ENCODE results near the gene ATP2A2.
"Not testable (repeated sequence)": the region's sequence is repeated elsewhere in the genome, so short reads cannot be mapped to it uniquely, and the experiment has no call there.

Gene ATP2A2

DNA sequence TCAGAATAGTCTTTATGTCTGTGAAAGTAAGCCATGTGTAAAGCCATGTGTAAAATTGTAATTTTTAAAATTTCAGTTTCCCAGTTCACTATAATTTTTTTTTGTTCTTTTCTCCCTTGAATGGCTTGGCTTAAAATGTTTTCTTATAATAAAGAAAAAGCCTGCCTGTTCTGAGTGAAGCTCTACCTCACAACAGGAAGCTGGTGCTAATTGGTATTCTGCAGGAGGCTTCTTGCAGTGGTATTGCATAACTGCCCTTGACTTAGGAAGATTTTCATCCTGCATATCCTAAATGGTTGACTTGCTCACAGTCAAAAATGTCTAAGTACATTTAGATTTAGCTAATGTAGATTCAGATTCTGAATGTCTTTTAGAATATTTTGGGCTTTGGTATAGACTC, 49.5 kb downstream of the ATP2A2 start:
- DNase-seq: no peak
- no peaks in the 10 kb centered on the region for H3K9me3 Mint-ChIP-seq
- CTCF ChIA-PET: no interaction called here
- H3K27me3 Mint-ChIP-seq: no peaks in the 10 kb centered on the region
- peak overlapping the region; percentile 35 for H3K27ac Mint-ChIP-seq
- H3K4me3 Mint-ChIP-seq: no peak overlapping the region
- H3K4me1 Mint-ChIP-seq: peaks cover 8% of the 10 kb centered on the region
- H3K36me3 Mint-ChIP-seq: peaks cover 69% of the 10 kb centered on the region

DNA sequence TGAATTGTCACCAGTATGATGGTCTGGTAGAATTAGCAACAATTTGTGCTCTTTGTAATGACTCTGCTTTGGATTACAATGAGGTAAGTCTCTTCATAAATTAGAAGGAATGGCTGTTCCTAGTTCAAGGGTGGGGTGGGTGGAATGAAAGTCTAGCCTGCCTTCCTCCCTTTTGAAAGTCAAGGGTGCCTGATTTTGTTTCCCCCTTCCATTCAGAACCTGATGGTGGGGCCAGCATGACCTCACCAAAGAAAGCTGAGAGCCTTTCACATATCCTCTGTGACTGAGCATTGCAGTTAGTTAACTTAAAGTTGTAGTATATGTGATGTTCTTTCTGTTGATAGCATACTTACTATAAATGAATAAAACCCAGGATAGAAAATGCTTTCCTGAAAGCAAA, 52.2 kb downstream of the ATP2A2 start:
- Mint-ChIP-seq H3K4me3 (no peak overlapping the region), H3K27ac (no peak overlapping the region), H3K9me3 (no peaks in the 10 kb centered on the region), H3K4me1 (peaks cover 7% of the 10 kb centered on the region), H3K36me3 (peaks cover 72% of the 10 kb centered on the region), H3K27me3 (no peaks in the 10 kb centered on the region)
- CTCF ChIA-PET: no interaction called here
- no peak for DNase-seq

DNA sequence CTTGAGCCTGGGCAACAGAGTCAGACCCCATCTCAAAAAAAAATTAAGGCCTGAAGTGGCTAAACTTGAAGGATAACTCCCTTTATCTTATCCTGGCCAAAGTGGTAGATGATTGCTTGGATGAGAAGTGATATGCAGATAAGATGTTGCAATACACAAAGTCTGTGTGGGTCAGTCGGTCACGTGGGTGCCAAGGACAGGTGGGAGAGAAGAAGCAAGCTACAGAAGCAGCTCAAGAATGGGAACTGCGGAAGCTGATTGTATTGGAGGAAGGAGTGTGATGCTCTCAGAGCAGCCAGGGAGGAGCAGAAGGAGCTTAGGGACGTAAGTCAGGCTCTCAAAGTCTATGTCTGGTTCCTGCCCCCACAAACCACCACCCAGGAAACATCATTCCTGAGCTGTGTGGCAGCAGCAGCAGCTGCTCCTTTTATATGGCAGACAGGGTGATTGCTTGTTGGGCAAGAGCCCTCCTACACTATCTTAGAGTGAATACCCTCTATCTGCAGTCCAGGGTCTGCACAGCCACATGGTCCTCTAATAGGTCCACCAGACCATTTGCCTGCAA, 54.5 kb downstream of the ATP2A2 start:
- Mint-ChIP-seq H3K27me3 (no peaks in the 10 kb centered on the region), H3K36me3 (peaks cover 78% of the 10 kb centered on the region), H3K4me3 (no peak overlapping the region), H3K9me3 (no peaks in the 10 kb centered on the region), H3K4me1 (peaks cover under 1% of the 10 kb centered on the region), H3K27ac (no peak overlapping the region)
- DNase-seq: no peak
- CTCF ChIA-PET: interaction anchor here (0.9 kb wide), 1 partner anchor 15 kb away, joined by 3 read pairs; no protein-coding TSS in a partner anchor

DNA sequence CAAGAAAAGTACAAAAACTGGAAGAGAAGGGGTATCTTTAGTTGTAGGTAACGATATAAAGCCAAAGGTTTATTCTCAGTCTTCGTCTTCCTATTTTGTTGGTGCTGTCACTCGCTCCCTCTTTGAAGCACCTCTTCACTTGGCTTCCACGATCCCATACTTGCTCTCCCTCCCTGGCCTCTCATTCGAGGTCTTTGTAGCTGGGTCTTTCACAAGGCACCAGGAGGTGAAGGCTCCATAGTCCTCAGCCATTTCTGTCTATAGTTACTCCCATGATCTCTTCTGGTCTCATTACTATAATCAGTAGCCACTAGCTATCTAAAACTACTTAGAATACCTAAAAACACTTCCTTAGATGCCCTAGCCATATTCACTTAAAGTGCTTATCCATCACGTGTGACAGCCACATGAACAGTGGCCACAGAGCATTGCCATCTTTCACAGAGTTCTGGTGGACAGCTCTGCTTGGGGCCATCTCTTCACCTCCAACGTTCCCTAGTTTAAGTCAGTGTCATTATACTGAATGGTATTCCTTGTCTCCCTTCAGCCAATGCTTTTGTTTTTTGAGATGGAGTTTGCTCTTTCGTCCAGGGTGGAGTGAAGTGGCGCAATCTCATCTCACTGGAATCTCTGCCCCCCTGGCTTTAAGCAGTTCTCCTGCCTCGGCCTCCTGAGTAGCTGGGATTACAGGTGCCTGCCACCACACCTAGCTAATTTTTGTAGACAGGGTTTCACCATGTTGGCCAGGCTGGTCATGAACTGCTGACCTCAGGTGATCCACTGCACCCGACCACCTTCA, 57.1 kb downstream of the ATP2A2 start:
- CTCF ChIA-PET: no interaction called here
- Mint-ChIP-seq H3K4me1 (no peaks in the 10 kb centered on the region), H3K4me3 (no peak overlapping the region), H3K36me3 (peaks cover 85% of the 10 kb centered on the region), H3K9me3 (no peaks in the 10 kb centered on the region), H3K27ac (no peak overlapping the region), H3K27me3 (no peaks in the 10 kb centered on the region)
- DNase-seq: no peak

GRCh38 chr12:110338754-110339153, 57.7 kb downstream of the ATP2A2 start:
- no peaks in the 10 kb centered on the region for H3K9me3 Mint-ChIP-seq
- DNase-seq: no peak
- no peak overlapping the region for H3K4me3 Mint-ChIP-seq
- no peaks in the 10 kb centered on the region for H3K27me3 Mint-ChIP-seq
- no peaks in the 10 kb centered on the region for H3K4me1 Mint-ChIP-seq
- CTCF ChIA-PET: no interaction called here
- H3K36me3 Mint-ChIP-seq: peaks cover 84% of the 10 kb centered on the region
- H3K27ac Mint-ChIP-seq: no peak overlapping the region

DNA sequence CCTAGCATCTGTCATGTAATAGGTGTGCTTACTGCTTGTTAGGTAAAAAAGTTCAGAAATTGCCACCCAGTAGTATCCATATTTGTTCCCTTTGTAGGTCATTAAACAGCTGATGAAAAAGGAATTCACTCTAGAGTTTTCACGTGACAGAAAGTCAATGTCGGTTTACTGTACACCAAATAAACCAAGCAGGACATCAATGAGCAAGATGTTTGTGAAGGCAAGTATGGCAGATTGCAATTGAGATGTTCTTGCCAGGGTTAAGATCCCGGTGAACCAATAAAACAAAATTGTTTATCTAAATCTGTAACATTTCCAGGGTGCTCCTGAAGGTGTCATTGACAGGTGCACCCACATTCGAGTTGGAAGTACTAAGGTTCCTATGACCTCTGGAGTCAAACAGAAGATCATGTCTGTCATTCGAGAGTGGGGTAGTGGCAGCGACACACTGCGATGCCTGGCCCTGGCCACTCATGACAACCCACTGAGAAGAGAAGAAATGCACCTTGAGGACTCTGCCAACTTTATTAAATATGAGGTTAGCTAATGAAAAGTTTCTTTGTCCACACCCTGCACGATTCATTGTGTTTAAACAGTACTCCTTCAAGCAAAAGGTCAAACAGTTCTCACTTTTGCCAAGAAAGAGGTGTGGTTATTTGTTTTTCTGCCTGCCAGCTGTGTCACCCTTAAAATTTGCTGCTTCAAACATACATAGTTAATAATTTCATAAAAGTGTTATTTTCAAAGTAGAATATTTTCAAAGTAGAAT, 58.3 kb downstream of the ATP2A2 start:
- Mint-ChIP-seq H3K9me3 (no peaks in the 10 kb centered on the region), H3K4me3 (no peak overlapping the region), H3K27me3 (no peaks in the 10 kb centered on the region), H3K4me1 (no peaks in the 10 kb centered on the region), H3K27ac (no peak overlapping the region), H3K36me3 (peaks cover 84% of the 10 kb centered on the region)
- CTCF ChIA-PET: interaction anchor here (1.8 kb wide), 1 partner anchor 8 kb away, joined by 6 read pairs; no protein-coding TSS in a partner anchor
- no peak for DNase-seq

DNA sequence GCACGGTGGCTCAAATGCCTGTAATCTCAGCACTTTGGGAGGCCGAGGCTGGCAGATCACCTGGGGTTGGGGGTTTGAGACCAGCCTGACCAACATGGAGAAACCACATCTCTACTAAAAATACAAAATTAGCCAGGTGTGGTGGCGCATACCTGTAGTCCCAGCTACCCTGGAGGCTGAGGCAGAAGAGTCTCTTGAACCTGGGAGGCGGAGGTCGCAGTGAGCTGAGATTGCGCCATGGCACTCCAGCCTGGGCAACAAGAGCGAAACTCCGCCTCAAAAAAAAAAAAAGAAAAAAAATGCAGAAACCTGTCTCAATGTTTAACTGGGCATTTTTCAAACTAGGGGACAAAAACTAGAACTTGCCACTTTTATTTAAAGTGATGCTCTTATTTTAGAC, 59.2 kb downstream of the ATP2A2 start:
- not testable (repeated sequence) for H3K27ac Mint-ChIP-seq, H3K4me3 Mint-ChIP-seq, H3K4me1 Mint-ChIP-seq, H3K27me3 Mint-ChIP-seq, H3K9me3 Mint-ChIP-seq, DNase-seq
- peaks cover 89% of the 10 kb centered on the region for H3K36me3 Mint-ChIP-seq
- CTCF ChIA-PET: interaction anchor here (1.8 kb wide), 1 partner anchor 8 kb away, joined by 6 read pairs; no protein-coding TSS in a partner anchor

GRCh38 chr12:110340706-110341105, 59.7 kb downstream of the ATP2A2 start:
- H3K36me3 Mint-ChIP-seq: peaks cover 85% of the 10 kb centered on the region
- no peak for DNase-seq
- CTCF ChIA-PET: interaction anchor here (1.8 kb wide), 1 partner anchor 9 kb away, joined by 6 read pairs; no protein-coding TSS in a partner anchor
- H3K4me3 Mint-ChIP-seq: no peak overlapping the region
- H3K9me3 Mint-ChIP-seq: no peaks in the 10 kb centered on the region
- no peak overlapping the region for H3K27ac Mint-ChIP-seq
- no peaks in the 10 kb centered on the region for H3K27me3 Mint-ChIP-seq
- no peaks in the 10 kb centered on the region for H3K4me1 Mint-ChIP-seq

GRCh38 chr12:110342157-110342556, 61.1 kb downstream of the ATP2A2 start:
- Mint-ChIP-seq H3K4me1 (no peaks in the 10 kb centered on the region), H3K4me3 (no peak overlapping the region), H3K27ac (no peak overlapping the region), H3K9me3 (no peaks in the 10 kb centered on the region), H3K36me3 (peaks cover 83% of the 10 kb centered on the region), H3K27me3 (no peaks in the 10 kb centered on the region)
- no peak for DNase-seq
- CTCF ChIA-PET: no interaction called here

DNA sequence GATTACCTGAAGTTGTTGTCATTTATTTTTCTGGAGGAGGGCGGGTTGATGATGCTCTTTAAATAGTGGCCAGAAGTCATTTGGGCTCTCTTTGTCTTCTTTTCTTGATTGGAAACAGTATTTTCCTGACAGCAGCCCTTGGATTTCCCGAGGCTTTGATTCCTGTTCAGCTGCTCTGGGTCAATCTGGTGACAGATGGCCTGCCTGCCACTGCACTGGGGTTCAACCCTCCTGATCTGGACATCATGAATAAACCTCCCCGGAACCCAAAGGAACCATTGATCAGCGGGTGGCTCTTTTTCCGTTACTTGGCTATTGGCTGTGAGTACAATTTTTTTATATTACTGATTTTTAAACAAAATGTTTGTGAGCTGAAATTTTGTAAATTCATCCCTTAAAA, 62.1 kb downstream of the ATP2A2 start:
- Mint-ChIP-seq H3K4me1 (peaks cover 7% of the 10 kb centered on the region), H3K36me3 (peaks cover 82% of the 10 kb centered on the region), H3K27me3 (no peaks in the 10 kb centered on the region), H3K9me3 (no peaks in the 10 kb centered on the region), H3K27ac (no peak overlapping the region), H3K4me3 (no peak overlapping the region)
- DNase-seq: no peak
- CTCF ChIA-PET: interaction anchor here (1.0 kb wide), 1 partner anchor 13 kb away, joined by 3 read pairs; no protein-coding TSS in a partner anchor

DNA sequence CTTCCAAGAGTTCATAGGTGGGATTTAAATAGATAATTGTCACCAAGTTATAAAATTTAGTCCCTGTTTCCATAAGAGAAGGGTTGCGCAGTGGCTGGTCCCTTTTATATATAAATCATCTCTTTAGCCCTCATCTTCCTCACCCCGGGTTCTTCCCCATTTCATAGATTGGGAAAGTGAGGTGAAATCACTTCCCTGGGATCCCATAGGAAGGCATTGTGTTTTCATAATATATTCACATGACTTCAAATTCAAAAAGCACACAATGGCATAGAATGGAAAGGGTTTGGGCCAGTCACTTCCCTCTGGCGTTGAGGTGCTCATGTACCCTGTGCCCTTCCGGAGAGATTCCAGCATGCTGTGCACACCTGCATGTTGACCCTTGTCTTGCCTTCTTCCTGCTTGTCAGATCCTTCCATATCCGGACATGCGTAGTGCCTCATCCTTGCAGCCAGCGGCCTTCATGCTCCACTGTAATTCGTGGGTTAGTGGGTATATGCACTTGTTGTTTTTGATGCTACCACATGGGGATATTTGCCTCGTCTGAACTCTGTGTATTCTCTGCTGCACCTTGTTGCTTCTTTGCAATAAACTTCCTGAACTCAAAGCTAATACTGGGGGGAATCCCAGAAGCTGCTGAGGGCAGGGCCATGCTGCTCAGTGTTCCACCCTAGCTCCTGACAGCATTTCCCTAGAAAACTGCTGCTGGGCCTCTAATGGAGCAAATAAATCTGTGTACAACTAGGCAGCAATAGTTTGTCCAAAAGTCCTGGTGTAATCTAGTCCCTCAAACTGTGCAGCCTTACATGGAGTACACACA, 62.9 kb downstream of the ATP2A2 start:
- DNase-seq: no peak
- H3K36me3 Mint-ChIP-seq: peaks cover 84% of the 10 kb centered on the region
- CTCF ChIA-PET: interaction anchor here (1.0 kb wide), 1 partner anchor 12 kb away, joined by 3 read pairs; no protein-coding TSS in a partner anchor
- H3K9me3 Mint-ChIP-seq: no peaks in the 10 kb centered on the region
- H3K4me1 Mint-ChIP-seq: peaks cover 15% of the 10 kb centered on the region
- H3K27ac Mint-ChIP-seq: peak overlapping the region; percentile 7
- no peak overlapping the region for H3K4me3 Mint-ChIP-seq
- H3K27me3 Mint-ChIP-seq: no peaks in the 10 kb centered on the region

DNA sequence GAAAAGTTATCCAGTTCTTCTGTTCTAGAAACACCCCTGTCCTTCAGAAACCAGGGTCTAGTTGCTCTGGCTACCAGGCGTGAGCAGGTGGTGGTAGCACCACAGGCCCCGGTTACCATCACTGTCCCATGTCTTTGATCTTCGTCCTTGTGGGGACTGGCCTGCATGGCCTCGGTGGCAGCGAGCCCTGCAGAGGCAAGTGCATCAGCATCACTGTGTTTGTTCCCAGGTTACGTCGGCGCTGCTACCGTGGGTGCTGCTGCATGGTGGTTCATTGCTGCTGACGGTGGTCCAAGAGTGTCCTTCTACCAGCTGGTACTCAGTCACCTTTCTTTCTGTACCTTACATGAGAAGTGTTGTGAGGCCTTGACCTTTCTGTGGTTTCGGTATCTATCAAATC, 63.6 kb downstream of the ATP2A2 start:
- Mint-ChIP-seq H3K4me3 (no peak overlapping the region), H3K9me3 (no peaks in the 10 kb centered on the region), H3K27me3 (no peaks in the 10 kb centered on the region), H3K4me1 (peaks cover 22% of the 10 kb centered on the region), H3K36me3 (peaks cover 83% of the 10 kb centered on the region), H3K27ac (no peak overlapping the region)
- CTCF ChIA-PET: no interaction called here
- DNase-seq: no peak

GRCh38 chr12:110345176-110345661, 64.2 kb downstream of the ATP2A2 start:
- Mint-ChIP-seq H3K27ac (no peak overlapping the region), H3K27me3 (no peaks in the 10 kb centered on the region), H3K4me1 (peaks cover 28% of the 10 kb centered on the region), H3K4me3 (no peak overlapping the region), H3K9me3 (no peaks in the 10 kb centered on the region), H3K36me3 (peaks cover 79% of the 10 kb centered on the region)
- CTCF ChIA-PET: no interaction called here
- no peak for DNase-seq

- H3K27me3 Mint-ChIP-seq: no peaks in the 10 kb centered on the region
- H3K36me3 Mint-ChIP-seq: peaks cover 76% of the 10 kb centered on the region
- H3K4me3 Mint-ChIP-seq: no peak overlapping the region
- no peak overlapping the region for H3K27ac Mint-ChIP-seq
- no peak for DNase-seq
- CTCF ChIA-PET: no interaction called here
- H3K9me3 Mint-ChIP-seq: no peaks in the 10 kb centered on the region
- peaks cover 35% of the 10 kb centered on the region for H3K4me1 Mint-ChIP-seq
Observed at GRCh38 chr12:110345963-110346362, 64.9 kb downstream of the ATP2A2 start.

Data from activated naive CD4-positive, alpha-beta T cell treated with anti-CD3 and anti-CD28 coated beads, Interleukin-2, amount 10 ng/mL, durations not matched to agents 7 days and 5 days (primary cell).